NCI-H345 treated with DMSO at 0.1 percent for 48 hours (cell line): Measurements from ENCODE around the gene CUL3.
"Not testable (repeated sequence)": the region's sequence is repeated elsewhere in the genome, so short reads cannot be mapped to it uniquely, and the experiment has no call there.

Experiments
- DNase-seq: peaks from one replicate; lab custom pipeline; 2025; ENCODE audit not compliant: unreplicated experiment; lab: John Stamatoyannopoulos, UW

Gene CUL3

GRCh38 chr2:224583033-224583432 is 2.1 kb downstream of the CUL3 start:
- not testable (repeated sequence) for DNase-seq

GRCh38 chr2:224580248-224580647 is 4.9 kb downstream of the CUL3 start:
- DNase-seq, result no peak

GRCh38 chr2:224579411-224579810 is 5.8 kb downstream of the CUL3 start:
- DNase-seq, result no peak

GRCh38 chr2:224577541-224577940 is 7.6 kb downstream of the CUL3 start:
- DNase-seq, result no peak

GRCh38 chr2:224576088-224576715 is 9.0 kb downstream of the CUL3 start:
- no peak for DNase-seq

- DNase-seq, result no peak
Measured at GRCh38 chr2:224574423-224575084, 10.6 kb downstream of the CUL3 start.

- no peak for DNase-seq
Measured at GRCh38 chr2:224573724-224574123, 11.4 kb downstream of the CUL3 start.

GRCh38 chr2:224572338-224572737 is 12.8 kb downstream of the CUL3 start:
- DNase-seq, result no peak

GRCh38 chr2:224570328-224570993 is 14.7 kb downstream of the CUL3 start:
- no peak for DNase-seq

GRCh38 chr2:224569654-224570053 is 15.5 kb downstream of the CUL3 start:
- no peak for DNase-seq

GRCh38 chr2:224565452-224566035 is 19.6 kb downstream of the CUL3 start:
- no peak for DNase-seq

- no peak for DNase-seq
Measured at GRCh38 chr2:224563537-224563936, 21.6 kb downstream of the CUL3 start.

GRCh38 chr2:224562831-224563230 is 22.3 kb downstream of the CUL3 start:
- no peak for DNase-seq

- DNase-seq, result no peak
Measured at GRCh38 chr2:224561234-224562005, 23.7 kb downstream of the CUL3 start.

GRCh38 chr2:224560549-224560948 is 24.6 kb downstream of the CUL3 start:
- DNase-seq, result no peak

GRCh38 chr2:224557610-224558009 is 27.6 kb downstream of the CUL3 start:
- no peak for DNase-seq

GRCh38 chr2:224556381-224556780 is 28.8 kb downstream of the CUL3 start:
- DNase-seq, result no peak

GRCh38 chr2:224555823-224556366 is 29.3 kb downstream of the CUL3 start:
- no peak for DNase-seq

- no peak for DNase-seq
Measured at GRCh38 chr2:224552771-224553170, 32.4 kb downstream of the CUL3 start.

GRCh38 chr2:224551693-224552092 is 33.5 kb downstream of the CUL3 start:
- DNase-seq, result no peak

GRCh38 chr2:224546926-224547325 is 38.2 kb downstream of the CUL3 start:
- DNase-seq, result no peak
